Osteoblast (primary cell): ENCODE measurements around the gene RTL1. TPM values are rescaled to one million over a fixed set of nuclear protein-coding genes. Genes with fewer than 3 reads are reported as not detected.

Experiments used
- DNase-seq: peaks from one replicate; pipeline ENCODE4 v3.0.0; 2011; ENCODE audit warnings: low spot score, mixed read lengths; ENCODE audit not compliant: insufficient read length; ENCODE audit errors: missing footprints
- H2AFZ ChIP-seq: 2 replicates; pipeline ENCODE4 v1.6.0; 2011; ENCODE audit warnings: mild to moderate bottlenecking, low read length
- H3K27ac ChIP-seq: 2 replicates; pipeline ENCODE4 v1.5.1; 2011; ENCODE audit warnings: mild to moderate bottlenecking, low read depth, low read length, moderate library complexity
- H3K27me3 ChIP-seq: 2 replicates; pipeline ENCODE4 v1.6.0; 2012; ENCODE audit warnings: mild to moderate bottlenecking, control low read depth, inconsistent platforms, low read length, moderate library complexity; ENCODE audit not compliant: insufficient read depth
- H3K36me3 ChIP-seq: 2 replicates; pipeline ENCODE4 v1.5.1; 2011; ENCODE audit warnings: mild to moderate bottlenecking, low read length, control low read depth, moderate library complexity; ENCODE audit not compliant: insufficient read depth
- H3K4me1 ChIP-seq: 2 replicates; pipeline ENCODE4 v1.5.1; 2011; ENCODE audit warnings: mild to moderate bottlenecking, low read length, control low read depth, moderate library complexity; ENCODE audit not compliant: insufficient read depth
- H3K4me2 ChIP-seq: 2 replicates; pipeline ENCODE4 v1.6.0; 2011; ENCODE audit warnings: mild to moderate bottlenecking, low read length; ENCODE audit not compliant: insufficient read depth
- H3K4me3 ChIP-seq: fragments of 200-600 bp; sonication (generic); 3 replicates; pipeline ENCODE4 v1.5.1; 2012; ENCODE audit warnings: mild to moderate bottlenecking, low read length, inconsistent platforms; ENCODE audit not compliant: insufficient read depth
- H3K79me2 ChIP-seq: 2 replicates; pipeline ENCODE4 v1.6.0; 2012; ENCODE audit warnings: mild to moderate bottlenecking, low read length, control low read depth, inconsistent platforms; ENCODE audit not compliant: insufficient read depth
- H3K9me3 ChIP-seq: 2 replicates; pipeline ENCODE4 v1.5.1; 2011; ENCODE audit warnings: low read depth, low read length, control low read depth
- H4K20me1 ChIP-seq: 2 replicates; pipeline ENCODE4 v1.6.0; 2012; ENCODE audit warnings: mild to moderate bottlenecking, low read length, control low read depth; ENCODE audit not compliant: insufficient read depth
- CTCF ChIP-seq: IDR thresholded peaks from 2 replicates; pipeline ENCODE4 v1.5.1; 2011; ENCODE audit warnings: mild to moderate bottlenecking, low read depth, low read length, moderate library complexity; ENCODE audit errors: extremely low read depth
- total RNA-seq: library from RNA; depleted of rRNA; stranded (reverse); fragments of >200 nt; gene quantifications from 2 replicates; pipeline ENCODE4 v1.2.3, GENCODE V29; 2012

RTL1 gene
- total RNA-seq, 1 donor = not detected

DNA sequence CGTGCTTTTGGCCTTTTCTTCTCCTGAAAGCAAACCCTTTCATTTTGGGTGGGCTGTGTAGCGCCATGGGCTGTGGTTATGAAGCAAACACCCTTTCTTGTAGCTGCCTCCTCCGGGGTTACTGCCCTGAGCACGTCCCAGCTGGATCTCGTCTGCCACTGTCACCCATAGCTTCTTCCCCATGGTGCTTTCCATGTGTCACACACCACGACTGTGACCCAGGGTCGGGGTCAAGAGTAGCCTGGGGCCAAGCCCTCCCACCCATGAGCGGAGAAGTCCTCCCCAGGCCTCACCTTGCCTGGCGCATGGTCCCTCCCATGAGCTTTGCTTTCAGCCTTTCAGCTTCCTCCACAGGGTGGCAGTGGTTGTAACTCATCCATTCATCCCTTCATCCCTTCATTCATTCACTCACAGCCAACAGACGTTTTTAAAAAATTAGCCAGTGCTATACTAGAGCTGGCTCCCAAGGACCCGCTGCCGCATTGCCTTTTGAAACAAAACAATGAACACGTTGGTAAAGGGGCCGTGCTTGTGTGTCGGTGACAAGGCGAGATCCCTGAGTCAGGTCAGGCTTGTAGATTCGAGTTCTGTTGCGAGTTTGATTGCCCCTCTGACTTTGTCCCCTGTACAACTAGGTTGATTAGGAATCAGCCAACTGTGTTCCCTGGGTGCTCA, 48.1 kb downstream of the RTL1 start:
- H3K79me2 ChIP-seq = peaks cover 99% of the 10 kb centered on the region
- H3K9me3 ChIP-seq = no peaks in the 10 kb centered on the region
- no peak overlapping the region for H2AFZ ChIP-seq
- H3K4me3 ChIP-seq = no peak overlapping the region
- no peaks in the 10 kb centered on the region for H3K27me3 ChIP-seq
- H3K4me1 ChIP-seq = no peaks in the 10 kb centered on the region
- DNase-seq = peak; percentile 58
- no peak overlapping the region for H3K27ac ChIP-seq
- no peak overlapping the region for H3K4me2 ChIP-seq
- TF ChIP-seq CTCF = peak; percentile 17
- H3K36me3 ChIP-seq = peaks cover 33% of the 10 kb centered on the region
- peaks cover 76% of the 10 kb centered on the region for H4K20me1 ChIP-seq

GRCh38 chr14:100854435-100854834, 49.1 kb downstream of the RTL1 start:
- Histone ChIP-seq H3K36me3 (peaks cover 33% of the 10 kb centered on the region), H4K20me1 (peaks cover 73% of the 10 kb centered on the region), H2AFZ (no peak overlapping the region), H3K4me1 (peaks cover 3% of the 10 kb centered on the region), H3K27me3 (no peaks in the 10 kb centered on the region), H3K4me3 (no peak overlapping the region), H3K9me3 (no peaks in the 10 kb centered on the region), H3K27ac (no peak overlapping the region), H3K4me2 (no peak overlapping the region), H3K79me2 (peaks cover 98% of the 10 kb centered on the region)
- DNase-seq = no peak
- no peak for TF ChIP-seq CTCF

GRCh38 chr14:100851946-100852620, 51.4 kb downstream of the RTL1 start:
- DNase-seq = peak; percentile 57
- no peak overlapping the region for H3K27ac ChIP-seq
- H3K4me1 ChIP-seq = peaks cover 17% of the 10 kb centered on the region
- peaks cover 49% of the 10 kb centered on the region for H3K36me3 ChIP-seq
- H4K20me1 ChIP-seq = peaks cover 82% of the 10 kb centered on the region
- H3K4me2 ChIP-seq = no peak overlapping the region
- H3K79me2 ChIP-seq = peaks cover 96% of the 10 kb centered on the region
- H2AFZ ChIP-seq = no peak overlapping the region
- H3K4me3 ChIP-seq = no peak overlapping the region
- no peaks in the 10 kb centered on the region for H3K9me3 ChIP-seq
- TF ChIP-seq CTCF = no peak
- H3K27me3 ChIP-seq = no peaks in the 10 kb centered on the region

- H4K20me1 ChIP-seq = peaks cover 82% of the 10 kb centered on the region
- H3K79me2 ChIP-seq = peaks cover 96% of the 10 kb centered on the region
- no peak overlapping the region for H3K4me3 ChIP-seq
- peaks cover 17% of the 10 kb centered on the region for H3K4me1 ChIP-seq
- H3K4me2 ChIP-seq = no peak overlapping the region
- H3K27me3 ChIP-seq = no peaks in the 10 kb centered on the region
- H2AFZ ChIP-seq = no peak overlapping the region
- DNase-seq = no peak
- TF ChIP-seq CTCF = no peak
- no peaks in the 10 kb centered on the region for H3K9me3 ChIP-seq
- H3K27ac ChIP-seq = no peak overlapping the region
- H3K36me3 ChIP-seq = peaks cover 49% of the 10 kb centered on the region
Observed at GRCh38 chr14:100851586-100851916, 52.0 kb downstream of the RTL1 start.
